GM23338 (cell line): ENCODE results near the gene CPNE7. TPM values are rescaled to one million over a fixed set of nuclear protein-coding genes. Genes with fewer than 3 reads are reported as not detected.

Experiments
- ATAC-seq: fragments of 200-7000 bp; cut with Tn5 transposase; 3 replicates; pipeline ENCODE4 v1.9.1; 2020
- DNase-seq: peaks from one replicate; pipeline ENCODE4 v3.0.0-alpha.2; 2015; ENCODE audit warnings: low spot score
- H2AFZ ChIP-seq: fragments of 200-600 bp; sonication (generic); 2 replicates; pipeline ENCODE4 v1.8.0; 2016; ENCODE audit warnings: antibody characterized with exemption, mild to moderate bottlenecking, moderate library complexity
- H3F3A ChIP-seq: fragments of 200-600 bp; sonication (generic); replicated peaks from 2 replicates; pipeline ENCODE4 v1.8.0; 2017; ENCODE audit warnings: antibody characterized with exemption, mixed run types, low read depth
- H3K27ac ChIP-seq: fragments of 200-600 bp; sonication (generic); 2 replicates; pipeline ENCODE4 v1.6.1; 2016; ENCODE audit warnings: low read depth
- H3K27me3 ChIP-seq: fragments of 200-600 bp; sonication (generic); 2 replicates; pipeline ENCODE4 v1.8.0; 2016; ENCODE audit warnings: mild to moderate bottlenecking, mixed run types, moderate library complexity; ENCODE audit not compliant: insufficient read depth
- H3K36me3 ChIP-seq: fragments of 200-600 bp; sonication (generic); 2 replicates; pipeline ENCODE4 v1.8.0; 2016; ENCODE audit warnings: mild to moderate bottlenecking; ENCODE audit not compliant: insufficient read depth
- H3K4me1 ChIP-seq: fragments of 200-600 bp; sonication (generic); 2 replicates; pipeline ENCODE4 v1.8.0; 2016; ENCODE audit warnings: mild to moderate bottlenecking, moderate library complexity; ENCODE audit not compliant: insufficient read depth
- H3K4me2 ChIP-seq: fragments of 200-600 bp; sonication (generic); 2 replicates; pipeline ENCODE4 v1.7.1; 2017; ENCODE audit warnings: mixed run types
- H3K4me3 ChIP-seq: fragments of 200-600 bp; sonication (generic); 2 replicates; pipeline ENCODE4 v1.6.1; 2016; ENCODE audit warnings: mixed run types
- H3K79me2 ChIP-seq: fragments of 200-600 bp; sonication (generic); replicated peaks from 2 replicates; pipeline ENCODE4 v1.8.0; 2017; ENCODE audit warnings: mild to moderate bottlenecking; ENCODE audit not compliant: insufficient read depth
- H3K9me2 ChIP-seq: fragments of 200-600 bp; sonication (generic); 2 replicates; pipeline ENCODE4 v1.8.0; 2017; ENCODE audit not compliant: insufficient read depth
- H4K20me1 ChIP-seq: fragments of 200-600 bp; sonication (generic); replicated peaks from 2 replicates; pipeline ENCODE4 v1.8.0; 2017; ENCODE audit warnings: mild to moderate bottlenecking; ENCODE audit not compliant: insufficient read depth
- H3K27ac Mint-ChIP-seq: 2 replicates; pipeline ENCODE4 v1.8.0; 2020; ENCODE audit warnings: inconsistent platforms, mild to moderate bottlenecking, moderate library complexity, mixed read lengths
- H3K27me3 Mint-ChIP-seq: 3 replicates; pipeline ENCODE4 v1.8.0; 2022; ENCODE audit warnings: low read depth, mild to moderate bottlenecking, moderate library complexity, mixed read lengths, inconsistent platforms; ENCODE audit not compliant: insufficient read depth, poor library complexity
- H3K36me3 Mint-ChIP-seq: 3 replicates; pipeline ENCODE4 v1.8.0; 2021; ENCODE audit warnings: low read depth, mild to moderate bottlenecking, inconsistent platforms, moderate library complexity, mixed read lengths
- H3K4me1 Mint-ChIP-seq: 3 replicates; pipeline ENCODE4 v1.8.0; 2020; ENCODE audit warnings: mild to moderate bottlenecking, inconsistent platforms, mixed read lengths
- H3K4me3 Mint-ChIP-seq: 3 replicates; pipeline ENCODE4 v1.8.0; 2021; ENCODE audit warnings: moderate library complexity, mild to moderate bottlenecking, inconsistent platforms, mixed read lengths
- H3K9me3 Mint-ChIP-seq: 3 replicates; pipeline ENCODE4 v1.8.0; 2020; ENCODE audit warnings: moderate library complexity, mild to moderate bottlenecking, inconsistent platforms, mixed read lengths
- CTCF ChIP-seq, 2 experiments: fragments of 200-600 bp in 1 of 2; sonication (generic) in 1 of 2; conservative IDR thresholded peaks; 2 replicates each; pipeline versions ENCODE4 v1.5.1 to v1.6.1; 2016 to 2017; ENCODE audit warnings: antibody characterized with exemption in 2 of 2, low read depth in 2 of 2, mild to moderate bottlenecking in 2 of 2, moderate library complexity in 1 of 2
- ETS1 ChIP-seq: IDR thresholded peaks from 2 replicates; pipeline ENCODE4 v1.6.1; 2016; ENCODE audit warnings: antibody characterized with exemption
- EZH2 ChIP-seq: fragments of 200-600 bp; sonication (generic); IDR thresholded peaks from one replicate; pipeline ENCODE4 v1.8.0; 2017; ENCODE audit warnings: antibody characterized with exemption, mild to moderate bottlenecking, low read depth; ENCODE audit not compliant: unreplicated experiment
- EZH2phosphoT487 ChIP-seq: fragments of 200-600 bp; sonication (generic); IDR thresholded peaks from one replicate; pipeline ENCODE4 v1.8.1; 2018; ENCODE audit warnings: antibody characterized with exemption; ENCODE audit not compliant: unreplicated experiment
- ZNF114 ChIP-seq: fragments of 250-450 bp; sonication (Bioruptor Pico); IDR thresholded peaks from 2 replicates; pipeline ENCODE4 v1.5.0; 2020; ENCODE audit warnings: mild to moderate bottlenecking, moderate library complexity
- polyA plus RNA-seq: library from polyadenylated mRNA; unstranded; fragments of >200 nt; fragmentation: Nextera tagmentation; extraction: Ambion mirVana; gene quantifications from 2 replicates; pipeline ENCODE4 v1.2.1, GENCODE V29; 2016
- total RNA-seq: library from RNA; depleted of rRNA; stranded (reverse); fragments of >200 nt; shearing (Covaris generic); gene quantifications from 2 replicates; pipeline ENCODE4 v1.2.3, GENCODE V29; 2014
- TF ChIP-seq, protein P1 (sequence below): fragments of 250-450 bp; sonication (Bioruptor Pico); IDR thresholded peaks from 2 replicates; pipeline ENCODE4 v1.5.0; 2020; ENCODE audit warnings: mild to moderate bottlenecking, moderate library complexity

CPNE7 gene
- total and polyA plus RNA-seq, 2 experiments from 2014 or later, result 11.2 to 15.7 TPM

DNA sequence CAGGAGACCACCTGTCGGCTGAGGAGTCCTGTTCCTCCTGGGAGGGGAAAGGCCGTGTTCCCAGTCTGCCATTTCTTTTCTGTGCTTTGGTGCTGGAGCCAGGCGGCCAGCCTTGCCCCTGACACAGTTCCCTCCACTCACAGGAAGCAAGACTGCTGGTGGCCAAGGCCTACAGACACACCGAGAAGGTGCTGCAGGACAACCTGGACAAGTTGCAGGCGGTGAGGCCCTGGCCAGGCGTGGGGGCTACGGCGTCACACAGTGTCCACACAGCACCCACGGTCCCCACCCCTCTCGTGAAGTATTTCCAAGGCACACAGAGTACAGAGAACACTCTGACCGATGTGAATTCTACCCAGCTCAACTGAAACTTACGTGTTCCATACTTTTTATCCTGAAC lies 21.2 kb upstream of the CPNE7 start:
- H2AFZ ChIP-seq, result no peak overlapping the region
- TF ChIP-seq ZNF114 (CRISPR knock-in tag), result no peak
- no peak for TF ChIP-seq EZH2
- no peak for TF ChIP-seq ETS1
- TF ChIP-seq CTCF (conservative IDR thresholded peaks at IDR 0.05; ENCODE audit: low read depth in 2 of 2), result no peak
- no peak for TF ChIP-seq EZH2phosphoT487
- TF ChIP-seq, protein P1, sequence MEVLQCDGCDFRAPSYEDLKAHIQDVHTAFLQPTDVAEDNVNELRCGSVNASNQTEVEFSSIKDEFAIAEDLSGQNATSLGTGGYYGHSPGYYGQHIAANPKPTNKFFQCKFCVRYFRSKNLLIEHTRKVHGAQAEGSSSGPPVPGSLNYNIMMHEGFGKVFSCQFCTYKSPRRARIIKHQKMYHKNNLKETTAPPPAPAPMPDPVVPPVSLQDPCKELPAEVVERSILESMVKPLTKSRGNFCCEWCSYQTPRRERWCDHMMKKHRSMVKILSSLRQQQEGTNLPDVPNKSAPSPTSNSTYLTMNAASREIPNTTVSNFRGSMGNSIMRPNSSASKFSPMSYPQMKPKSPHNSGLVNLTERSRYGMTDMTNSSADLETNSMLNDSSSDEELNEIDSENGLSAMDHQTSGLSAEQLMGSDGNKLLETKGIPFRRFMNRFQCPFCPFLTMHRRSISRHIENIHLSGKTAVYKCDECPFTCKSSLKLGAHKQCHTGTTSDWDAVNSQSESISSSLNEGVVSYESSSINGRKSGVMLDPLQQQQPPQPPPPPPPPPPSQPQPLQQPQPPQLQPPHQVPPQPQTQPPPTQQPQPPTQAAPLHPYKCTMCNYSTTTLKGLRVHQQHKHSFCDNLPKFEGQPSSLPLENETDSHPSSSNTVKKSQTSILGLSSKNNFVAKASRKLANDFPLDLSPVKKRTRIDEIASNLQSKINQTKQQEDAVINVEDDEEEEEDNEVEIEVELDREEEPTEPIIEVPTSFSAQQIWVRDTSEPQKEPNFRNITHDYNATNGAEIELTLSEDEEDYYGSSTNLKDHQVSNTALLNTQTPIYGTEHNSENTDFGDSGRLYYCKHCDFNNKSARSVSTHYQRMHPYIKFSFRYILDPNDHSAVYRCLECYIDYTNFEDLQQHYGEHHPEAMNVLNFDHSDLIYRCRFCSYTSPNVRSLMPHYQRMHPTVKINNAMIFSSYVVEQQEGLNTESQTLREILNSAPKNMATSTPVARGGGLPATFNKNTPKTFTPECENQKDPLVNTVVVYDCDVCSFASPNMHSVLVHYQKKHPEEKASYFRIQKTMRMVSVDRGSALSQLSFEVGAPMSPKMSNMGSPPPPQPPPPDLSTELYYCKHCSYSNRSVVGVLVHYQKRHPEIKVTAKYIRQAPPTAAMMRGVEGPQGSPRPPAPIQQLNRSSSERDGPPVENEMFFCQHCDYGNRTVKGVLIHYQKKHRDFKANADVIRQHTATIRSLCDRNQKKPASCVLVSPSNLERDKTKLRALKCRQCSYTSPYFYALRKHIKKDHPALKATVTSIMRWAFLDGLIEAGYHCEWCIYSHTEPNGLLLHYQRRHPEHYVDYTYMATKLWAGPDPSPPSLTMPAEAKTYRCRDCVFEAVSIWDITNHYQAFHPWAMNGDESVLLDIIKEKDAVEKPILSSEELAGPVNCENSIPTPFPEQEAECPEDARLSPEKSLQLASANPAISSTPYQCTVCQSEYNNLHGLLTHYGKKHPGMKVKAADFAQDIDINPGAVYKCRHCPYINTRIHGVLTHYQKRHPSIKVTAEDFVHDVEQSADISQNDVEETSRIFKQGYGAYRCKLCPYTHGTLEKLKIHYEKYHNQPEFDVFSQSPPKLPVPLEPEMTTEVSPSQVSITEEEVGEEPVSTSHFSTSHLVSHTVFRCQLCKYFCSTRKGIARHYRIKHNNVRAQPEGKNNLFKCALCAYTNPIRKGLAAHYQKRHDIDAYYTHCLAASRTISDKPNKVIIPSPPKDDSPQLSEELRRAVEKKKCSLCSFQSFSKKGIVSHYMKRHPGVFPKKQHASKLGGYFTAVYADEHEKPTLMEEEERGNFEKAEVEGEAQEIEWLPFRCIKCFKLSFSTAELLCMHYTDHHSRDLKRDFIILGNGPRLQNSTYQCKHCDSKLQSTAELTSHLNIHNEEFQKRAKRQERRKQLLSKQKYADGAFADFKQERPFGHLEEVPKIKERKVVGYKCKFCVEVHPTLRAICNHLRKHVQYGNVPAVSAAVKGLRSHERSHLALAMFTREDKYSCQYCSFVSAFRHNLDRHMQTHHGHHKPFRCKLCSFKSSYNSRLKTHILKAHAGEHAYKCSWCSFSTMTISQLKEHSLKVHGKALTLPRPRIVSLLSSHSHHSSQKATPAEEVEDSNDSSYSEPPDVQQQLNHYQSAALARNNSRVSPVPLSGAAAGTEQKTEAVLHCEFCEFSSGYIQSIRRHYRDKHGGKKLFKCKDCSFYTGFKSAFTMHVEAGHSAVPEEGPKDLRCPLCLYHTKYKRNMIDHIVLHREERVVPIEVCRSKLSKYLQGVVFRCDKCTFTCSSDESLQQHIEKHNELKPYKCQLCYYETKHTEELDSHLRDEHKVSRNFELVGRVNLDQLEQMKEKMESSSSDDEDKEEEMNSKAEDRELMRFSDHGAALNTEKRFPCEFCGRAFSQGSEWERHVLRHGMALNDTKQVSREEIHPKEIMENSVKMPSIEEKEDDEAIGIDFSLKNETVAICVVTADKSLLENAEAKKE (CRISPR knock-in tag), result no peak
- peaks cover 2% of the 10 kb centered on the region; the same call in 1 of the 3 replicates for H3K4me1 Mint-ChIP-seq
- no peaks in the 10 kb centered on the region for H3K79me2 ChIP-seq
- H3K4me3 Mint-ChIP-seq, result no peak overlapping the region
- H3K27me3 Mint-ChIP-seq, result peaks cover 6% of the 10 kb centered on the region
- H4K20me1 ChIP-seq, result no peaks in the 10 kb centered on the region; the same call in 1 of the 2 replicates
- ATAC-seq (no peak), DNase-seq (no peak)
- H3K36me3 ChIP-seq, result peaks cover 12% of the 10 kb centered on the region; the same call in 1 of the 2 replicates
- H3K4me3 ChIP-seq, result no peak overlapping the region
- H3F3A ChIP-seq, result peaks cover 34% of the 10 kb centered on the region
- peaks cover 63% of the 10 kb centered on the region for H3K36me3 Mint-ChIP-seq
- no peak overlapping the region for H3K27ac ChIP-seq
- H3K9me2 ChIP-seq, result no peaks in the 10 kb centered on the region
- no peak overlapping the region for H3K27ac Mint-ChIP-seq
- H3K27me3 ChIP-seq, result no peaks in the 10 kb centered on the region
- no peaks in the 10 kb centered on the region for H3K4me1 ChIP-seq
- H3K9me3 Mint-ChIP-seq, result no peaks in the 10 kb centered on the region
- H3K4me2 ChIP-seq, result no peak overlapping the region
